ENCODE data around the gene GPHB5.

The GPHB5 gene

GRCh38 chr14:63295231-63295685 lies 23.5 kb downstream of the GPHB5 start:
- H3K4me3 ChIP-seq (ENCODE audit: low read depth, low read length), result peak overlapping the region; percentile 30
- no peak for DNase-seq (ENCODE audit: low read depth)
- TF ChIP-seq, protein P1, sequence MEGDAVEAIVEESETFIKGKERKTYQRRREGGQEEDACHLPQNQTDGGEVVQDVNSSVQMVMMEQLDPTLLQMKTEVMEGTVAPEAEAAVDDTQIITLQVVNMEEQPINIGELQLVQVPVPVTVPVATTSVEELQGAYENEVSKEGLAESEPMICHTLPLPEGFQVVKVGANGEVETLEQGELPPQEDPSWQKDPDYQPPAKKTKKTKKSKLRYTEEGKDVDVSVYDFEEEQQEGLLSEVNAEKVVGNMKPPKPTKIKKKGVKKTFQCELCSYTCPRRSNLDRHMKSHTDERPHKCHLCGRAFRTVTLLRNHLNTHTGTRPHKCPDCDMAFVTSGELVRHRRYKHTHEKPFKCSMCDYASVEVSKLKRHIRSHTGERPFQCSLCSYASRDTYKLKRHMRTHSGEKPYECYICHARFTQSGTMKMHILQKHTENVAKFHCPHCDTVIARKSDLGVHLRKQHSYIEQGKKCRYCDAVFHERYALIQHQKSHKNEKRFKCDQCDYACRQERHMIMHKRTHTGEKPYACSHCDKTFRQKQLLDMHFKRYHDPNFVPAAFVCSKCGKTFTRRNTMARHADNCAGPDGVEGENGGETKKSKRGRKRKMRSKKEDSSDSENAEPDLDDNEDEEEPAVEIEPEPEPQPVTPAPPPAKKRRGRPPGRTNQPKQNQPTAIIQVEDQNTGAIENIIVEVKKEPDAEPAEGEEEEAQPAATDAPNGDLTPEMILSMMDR (IDR thresholded peaks at IDR 0.05; ENCODE audit: low read depth, low read length, missing control alignments), result no peak

GRCh38 chr14:63292805-63293204 lies 25.9 kb downstream of the GPHB5 start:
- TF ChIP-seq, protein P1 (IDR thresholded peaks at IDR 0.05; ENCODE audit: low read depth, low read length, missing control alignments), result no peak
- no peak for DNase-seq (ENCODE audit: low read depth)

DNA sequence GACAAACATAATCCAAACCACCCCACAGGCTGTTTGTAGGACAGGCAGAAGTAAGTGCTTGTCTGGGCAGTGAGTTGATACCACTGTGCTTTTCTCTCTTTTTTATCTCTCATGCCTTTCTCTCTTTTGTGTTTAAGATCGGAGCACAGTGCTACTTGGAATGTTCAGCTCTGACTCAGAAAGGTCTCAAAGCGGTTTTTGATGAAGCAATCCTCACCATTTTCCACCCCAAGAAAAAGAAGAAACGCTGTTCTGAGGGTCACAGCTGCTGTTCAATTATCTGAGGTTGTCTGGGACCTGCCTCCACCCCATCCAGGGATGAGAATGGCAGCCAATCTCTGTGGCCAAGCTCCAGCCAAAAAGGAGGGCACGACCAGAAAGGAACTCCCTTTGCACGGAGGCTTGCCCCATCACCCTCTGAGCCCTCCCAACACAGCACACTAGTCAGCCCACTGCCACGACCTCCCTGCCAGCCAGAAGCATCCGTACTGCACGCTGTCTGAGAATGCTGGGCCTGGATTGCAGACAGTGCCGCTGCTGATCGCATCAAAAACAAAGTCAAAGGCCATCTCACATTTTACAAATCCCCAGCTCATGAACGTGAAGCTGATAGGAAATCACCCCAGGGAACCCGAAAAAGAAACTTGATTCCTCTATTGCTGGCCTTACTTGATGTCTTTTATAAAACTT lies 27.8 kb downstream of the GPHB5 start:
- DNase-seq (ENCODE audit: low read depth), result no peak
- TF ChIP-seq, protein P1 (IDR thresholded peaks at IDR 0.05; ENCODE audit: low read depth, low read length, missing control alignments), result no peak
- H3K4me3 ChIP-seq (ENCODE audit: low read depth, low read length), result no peak overlapping the region

More at GRCh38 chr14:63292805-63293204, 25.9 kb downstream of the GPHB5 start:
- H3K4me3 ChIP-seq (ENCODE audit: low read depth, low read length), result no peak overlapping the region

DNA sequence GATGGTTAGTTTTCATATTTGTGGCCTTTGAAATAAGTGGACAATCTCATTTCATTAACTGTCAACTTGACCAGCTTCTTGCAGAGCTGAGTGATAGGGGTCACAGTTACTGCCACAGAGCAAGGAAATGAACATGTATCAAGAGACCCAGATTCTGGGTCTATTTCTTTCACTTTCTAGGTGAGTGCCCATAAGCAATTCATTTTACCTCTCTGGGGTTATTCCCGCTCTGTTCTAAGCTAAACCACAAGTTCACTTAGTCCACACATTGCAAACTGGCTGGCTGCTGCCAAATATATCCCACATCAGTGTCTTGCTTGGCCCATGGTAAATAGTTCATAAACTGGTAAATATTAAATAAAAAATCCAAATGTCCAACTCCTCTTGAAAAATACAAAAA lies 29.9 kb downstream of the GPHB5 start:
- no peak for DNase-seq (ENCODE audit: low read depth)
- TF ChIP-seq, protein P1 (IDR thresholded peaks at IDR 0.05; ENCODE audit: low read depth, low read length, missing control alignments), result no peak
- no peak overlapping the region for H3K4me3 ChIP-seq (ENCODE audit: low read depth, low read length)

DNA sequence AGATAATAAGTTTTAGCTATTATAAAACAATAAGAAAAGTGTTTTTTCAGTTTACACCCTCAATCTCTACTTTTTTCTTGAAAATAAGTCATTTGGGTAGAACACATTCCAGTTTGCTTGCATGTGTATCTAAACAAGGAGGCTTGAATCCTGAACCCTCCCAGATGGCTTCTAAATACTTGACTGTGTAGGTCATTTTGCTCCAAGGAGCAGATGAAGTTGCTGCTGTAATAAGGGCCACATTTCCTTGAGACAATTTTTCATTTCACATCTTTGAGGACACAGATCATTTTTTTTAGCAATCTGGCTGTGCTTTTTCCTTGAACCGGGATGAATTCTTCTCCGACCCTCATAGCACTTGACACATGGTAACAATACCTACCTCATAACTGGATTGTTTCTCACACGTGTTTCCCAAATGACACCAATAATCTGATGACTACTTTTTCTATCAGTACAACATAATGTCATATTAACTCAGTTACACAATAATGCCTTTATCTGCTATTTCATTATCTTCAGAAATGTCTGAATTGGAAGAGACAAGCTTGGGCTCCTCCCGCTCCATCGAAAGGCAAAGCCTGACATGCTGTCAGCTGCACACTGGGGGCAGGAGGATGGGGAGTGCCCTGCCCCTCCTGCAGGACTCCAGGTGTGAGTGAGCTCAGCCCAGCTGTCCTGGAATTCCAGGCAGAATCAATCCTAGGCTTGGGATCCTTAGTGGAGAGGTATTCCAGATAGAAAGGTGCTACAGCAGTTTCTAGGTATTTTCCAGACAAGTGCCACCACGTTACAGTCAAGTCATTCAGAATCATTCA lies 30.9 kb downstream of the GPHB5 start:
- DNase-seq (ENCODE audit: low read depth), result no peak
- no peak overlapping the region for H3K4me3 ChIP-seq (ENCODE audit: low read depth, low read length)
- TF ChIP-seq, protein P1 (IDR thresholded peaks at IDR 0.05; ENCODE audit: low read depth, low read length, missing control alignments), result no peak

GRCh38 chr14:63286071-63286470 lies 32.7 kb downstream of the GPHB5 start:
- TF ChIP-seq, protein P1 (IDR thresholded peaks at IDR 0.05; ENCODE audit: low read depth, low read length, missing control alignments), result no peak
- no peak for DNase-seq (ENCODE audit: low read depth)
- H3K4me3 ChIP-seq (ENCODE audit: low read depth, low read length), result no peak overlapping the region
